Activated CD8-positive, alpha-beta T cell treated with anti-CD3 and anti-CD28 coated beads for 36 hours (primary cell): Measurements from ENCODE around the gene LRRC15. TPM values are rescaled to one million over a fixed set of nuclear protein-coding genes. Genes with fewer than 3 reads are reported as not detected.
A peak's percentile ranks its signal among the peaks of the same experiment; 100 is the strongest.

Source experiments
- ATAC-seq: fragments of 200-7000 bp; cut with Tn5 transposase; one replicate; pipeline ENCODE4 v1.10.0; 2021; ENCODE audit warnings: mild to moderate bottlenecking, moderate library complexity
- CTCF ChIA-PET: fragments of 350-600 bp; sonication (Branson Sonifier 250); formaldehyde crosslinking; loops from one replicate; lab custom pipeline; 2021; ENCODE audit warnings: antibody characterized with exemption; lab: Charles Lee
- POLR2A ChIA-PET: fragments of 350-600 bp; sonication (Branson Sonifier 250); formaldehyde crosslinking; loops from one replicate; lab custom pipeline; 2021; ENCODE audit warnings: antibody characterized with exemption; lab: Charles Lee
- DNase-seq: peaks from one replicate; pipeline ENCODE4 v3.0.0-alpha.2; 2020
- H3K27ac Mint-ChIP-seq: one replicate; pipeline ENCODE4 v1.8.0; 2021; ENCODE audit warnings: mild to moderate bottlenecking, mixed read lengths
- H3K27me3 Mint-ChIP-seq: one replicate; pipeline ENCODE4 v1.8.0; 2021; ENCODE audit warnings: mixed read lengths
- H3K36me3 Mint-ChIP-seq: one replicate; pipeline ENCODE4 v1.8.0; 2021; ENCODE audit warnings: low read depth, mixed read lengths
- H3K4me1 Mint-ChIP-seq: one replicate; pipeline ENCODE4 v1.8.0; 2021; ENCODE audit warnings: low read depth, mixed read lengths
- H3K4me3 Mint-ChIP-seq: one replicate; pipeline ENCODE4 v1.8.0; 2021; ENCODE audit warnings: mild to moderate bottlenecking, moderate library complexity, mixed read lengths
- H3K9me3 Mint-ChIP-seq: one replicate; pipeline ENCODE4 v1.8.0; 2021; ENCODE audit warnings: mixed read lengths
- intact Hi-C: fragments of 100-400 bp; cut with micrococcal nuclease; formaldehyde crosslinking; loops from one replicate; pipeline ENCODE4 v1.10.0; 2022
- total RNA-seq, 2 experiments: library from RNA; stranded (reverse); gene quantifications; one replicate each; pipeline ENCODE4 v1.2.3, GENCODE V29; 2021
- TF ChIP-seq, protein P1 (sequence below): fragments of 200-600 bp; IDR thresholded peaks from one replicate; pipeline ENCODE4 v1.8.0; 2022; ENCODE audit warnings: antibody characterized with exemption, mild to moderate bottlenecking

LRRC15 gene
- total RNA-seq, 2 experiments from 2014 or later: not detected

DNA sequence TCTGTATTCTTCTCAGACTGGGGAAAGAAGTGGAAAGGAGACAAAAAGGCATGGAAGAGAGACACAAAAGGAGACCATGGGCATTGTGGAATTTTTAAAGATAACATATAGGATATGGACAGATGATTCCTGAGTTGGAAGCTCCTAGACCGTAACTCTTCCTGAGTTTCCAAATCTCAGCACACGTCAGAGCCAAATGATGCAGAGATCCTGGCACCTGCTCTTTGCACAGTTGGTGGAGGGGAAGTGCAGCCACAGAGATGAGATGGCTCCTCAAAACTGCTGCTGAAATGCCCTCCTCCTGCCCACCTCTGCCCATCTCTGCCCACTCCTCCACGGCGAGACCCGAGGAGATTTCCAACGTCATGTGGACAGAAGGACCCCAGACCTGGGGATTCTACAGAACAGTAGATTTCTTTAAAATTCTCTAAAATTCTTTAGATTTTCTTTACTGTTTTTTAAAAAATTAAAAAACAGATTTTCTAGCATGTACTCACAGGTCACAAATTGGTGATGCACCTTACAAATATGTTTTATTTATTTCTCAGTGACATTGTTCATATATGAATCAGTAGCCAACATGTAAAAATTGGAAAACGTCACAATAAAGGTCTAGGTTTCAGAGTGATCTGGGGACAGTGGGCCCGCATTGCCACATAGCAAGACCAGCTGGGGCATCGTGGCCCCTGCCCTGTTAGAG, 26.5 kb downstream of the LRRC15 start:
- H3K4me1 Mint-ChIP-seq: no peaks in the 10 kb centered on the region
- peaks cover 2% of the 10 kb centered on the region for H3K27me3 Mint-ChIP-seq
- no peak for ATAC-seq
- ChIA-PET CTCF (interaction anchor here (0.7 to 9.8 kb wide), 36 partner anchors 8 to 681 kb away, joined by 3 to 188 read pairs (median 4); partner anchors contain the start of gene GP5), POLR2A (interaction anchor here (1.1 kb wide), 1 partner anchor 14 kb away, joined by 6 read pairs; no protein-coding TSS in a partner anchor)
- H3K4me3 Mint-ChIP-seq: no peak overlapping the region
- intact Hi-C loops: no loop called here
- no peaks in the 10 kb centered on the region for H3K36me3 Mint-ChIP-seq
- no peaks in the 10 kb centered on the region for H3K9me3 Mint-ChIP-seq
- TF ChIP-seq, protein P1, sequence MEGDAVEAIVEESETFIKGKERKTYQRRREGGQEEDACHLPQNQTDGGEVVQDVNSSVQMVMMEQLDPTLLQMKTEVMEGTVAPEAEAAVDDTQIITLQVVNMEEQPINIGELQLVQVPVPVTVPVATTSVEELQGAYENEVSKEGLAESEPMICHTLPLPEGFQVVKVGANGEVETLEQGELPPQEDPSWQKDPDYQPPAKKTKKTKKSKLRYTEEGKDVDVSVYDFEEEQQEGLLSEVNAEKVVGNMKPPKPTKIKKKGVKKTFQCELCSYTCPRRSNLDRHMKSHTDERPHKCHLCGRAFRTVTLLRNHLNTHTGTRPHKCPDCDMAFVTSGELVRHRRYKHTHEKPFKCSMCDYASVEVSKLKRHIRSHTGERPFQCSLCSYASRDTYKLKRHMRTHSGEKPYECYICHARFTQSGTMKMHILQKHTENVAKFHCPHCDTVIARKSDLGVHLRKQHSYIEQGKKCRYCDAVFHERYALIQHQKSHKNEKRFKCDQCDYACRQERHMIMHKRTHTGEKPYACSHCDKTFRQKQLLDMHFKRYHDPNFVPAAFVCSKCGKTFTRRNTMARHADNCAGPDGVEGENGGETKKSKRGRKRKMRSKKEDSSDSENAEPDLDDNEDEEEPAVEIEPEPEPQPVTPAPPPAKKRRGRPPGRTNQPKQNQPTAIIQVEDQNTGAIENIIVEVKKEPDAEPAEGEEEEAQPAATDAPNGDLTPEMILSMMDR: no peak
- no peak overlapping the region for H3K27ac Mint-ChIP-seq
- no peak for DNase-seq

DNA sequence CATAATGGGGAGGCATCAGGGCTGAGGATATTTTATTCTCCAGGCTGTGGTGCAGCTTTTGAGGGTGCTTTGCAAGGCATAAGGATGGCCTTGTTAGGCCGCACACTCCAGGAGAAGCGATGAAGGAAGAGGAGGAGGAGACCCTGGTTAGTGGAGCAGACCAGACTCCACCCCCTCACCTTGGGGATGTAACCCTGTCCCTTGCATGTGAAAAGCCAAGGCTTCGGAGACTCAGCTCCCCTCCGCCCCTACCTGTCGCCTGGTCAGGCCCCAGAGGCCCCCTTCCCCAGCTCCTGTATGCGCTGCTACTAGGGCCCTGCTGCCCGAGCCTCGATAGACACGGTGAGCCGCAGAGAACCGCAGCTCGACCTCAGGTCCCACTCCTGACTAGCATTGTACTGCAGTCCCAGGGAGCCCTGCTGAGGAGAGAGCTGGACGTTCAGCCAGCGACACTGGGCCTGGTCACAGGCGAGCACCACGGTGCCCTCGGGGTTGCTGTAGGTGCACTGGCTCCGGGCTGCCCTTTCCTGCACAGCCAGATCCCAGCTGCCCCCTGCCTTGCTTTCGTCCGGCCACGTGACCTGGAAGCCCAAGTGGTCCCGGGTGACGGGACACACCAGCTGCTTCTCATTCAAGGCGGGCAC, 28.7 kb downstream of the LRRC15 start:
- DNase-seq (no peak), ATAC-seq (no peak)
- Mint-ChIP-seq H3K9me3 (no peaks in the 10 kb centered on the region), H3K27me3 (peaks cover 5% of the 10 kb centered on the region), H3K4me1 (no peaks in the 10 kb centered on the region), H3K4me3 (no peak overlapping the region), H3K27ac (no peak overlapping the region), H3K36me3 (no peaks in the 10 kb centered on the region)
- ChIA-PET POLR2A (no interaction called here), CTCF (interaction anchor here (0.9 to 9.8 kb wide), 3 partner anchors 9 to 61 kb away, joined by 4 to 188 read pairs (median 4); partner anchors contain the start of gene GP5)
- TF ChIP-seq, protein P1: no peak
- intact Hi-C loops: no loop called here

DNA sequence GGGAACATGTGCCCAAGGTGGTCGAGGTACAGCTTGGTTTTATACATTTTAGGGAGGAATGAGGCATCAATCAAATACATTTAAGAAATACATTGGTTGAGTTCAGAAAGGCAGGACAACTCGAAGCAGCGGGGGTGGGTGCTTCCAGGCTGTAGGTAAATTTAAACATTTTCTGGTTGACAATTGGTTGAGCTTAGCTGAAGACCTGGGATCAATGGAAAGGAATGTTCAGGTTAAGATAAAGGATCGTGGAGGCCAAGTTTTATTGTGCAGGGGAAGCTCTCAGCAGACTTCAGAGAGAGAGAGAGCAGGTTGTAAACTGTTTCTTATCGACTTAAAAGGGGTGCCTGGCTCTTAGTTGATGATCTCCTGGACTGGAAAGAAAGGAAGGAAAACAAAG, 29.7 kb downstream of the LRRC15 start:
- ChIA-PET POLR2A (no interaction called here), CTCF (interaction anchor here (0.7 to 9.8 kb wide), 3 partner anchors 15 to 62 kb away, joined by 3 to 188 read pairs (median 3); partner anchors contain the start of gene GP5)
- H3K27me3 Mint-ChIP-seq: peaks cover 5% of the 10 kb centered on the region
- no peak for ATAC-seq
- DNase-seq: no peak
- intact Hi-C loops: no loop called here
- no peaks in the 10 kb centered on the region for H3K4me1 Mint-ChIP-seq
- no peak overlapping the region for H3K27ac Mint-ChIP-seq
- H3K4me3 Mint-ChIP-seq: no peak overlapping the region
- H3K9me3 Mint-ChIP-seq: no peaks in the 10 kb centered on the region
- TF ChIP-seq, protein P1: no peak
- H3K36me3 Mint-ChIP-seq: no peaks in the 10 kb centered on the region

DNA sequence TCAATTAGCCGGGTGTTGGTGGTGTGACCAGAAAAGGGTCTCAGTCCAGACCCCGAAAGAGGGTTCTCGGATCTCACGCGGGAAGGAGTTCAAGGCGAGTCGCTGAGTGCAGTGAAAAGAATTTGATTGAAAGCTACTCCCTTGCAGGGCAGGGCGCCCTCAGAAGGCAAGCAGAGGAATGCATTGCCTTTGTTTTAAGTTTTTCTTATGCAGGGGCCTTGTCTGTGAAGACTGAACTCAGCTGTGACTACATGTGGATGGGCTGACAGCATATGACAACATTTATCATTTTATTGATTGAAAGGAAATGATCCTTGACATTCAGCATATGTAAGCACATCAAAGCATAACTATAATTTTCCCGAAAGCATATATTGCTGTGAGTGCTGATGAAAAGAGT, 30.2 kb downstream of the LRRC15 start:
- H3K9me3 Mint-ChIP-seq: no peaks in the 10 kb centered on the region
- ATAC-seq (no peak), DNase-seq (no peak)
- no peaks in the 10 kb centered on the region for H3K36me3 Mint-ChIP-seq
- no peak overlapping the region for H3K27ac Mint-ChIP-seq
- no peaks in the 10 kb centered on the region for H3K4me1 Mint-ChIP-seq
- CTCF ChIA-PET: interaction anchor here (0.7 to 9.8 kb wide), 2 partner anchors 15 to 62 kb away, joined by 3 to 188 read pairs; partner anchors contain the start of gene GP5
- H3K4me3 Mint-ChIP-seq: no peak overlapping the region
- POLR2A ChIA-PET: no interaction called here
- peaks cover 5% of the 10 kb centered on the region for H3K27me3 Mint-ChIP-seq
- intact Hi-C loops: no loop called here
- TF ChIP-seq, protein P1: peak; percentile 9
